GM23338 (cell line): ENCODE results near the gene SEC16B. TPM values are rescaled to one million over a fixed set of nuclear protein-coding genes. Genes with fewer than 3 reads are reported as not detected.

Source experiments
- CREB1 ChIP-seq: fragments of 250-450 bp; sonication (Bioruptor Pico); IDR thresholded peaks from 2 replicates; pipeline ENCODE4 v1.5.0; 2020; ENCODE audit warnings: low read depth, mild to moderate bottlenecking, moderate library complexity
- CTCF ChIP-seq, 2 experiments: fragments of 200-600 bp in 1 of 2; sonication (generic) in 1 of 2; conservative IDR thresholded peaks; 2 replicates each; pipeline versions ENCODE4 v1.5.1 to v1.6.1; 2016 to 2017; ENCODE audit warnings: antibody characterized with exemption in 2 of 2, low read depth in 2 of 2, mild to moderate bottlenecking in 2 of 2, moderate library complexity in 1 of 2
- REST ChIP-seq: IDR thresholded peaks from one replicate; pipeline ENCODE4 v1.6.1; 2018; ENCODE audit warnings: antibody characterized with exemption; ENCODE audit not compliant: unreplicated experiment
- STAT1 ChIP-seq: IDR thresholded peaks from one replicate; pipeline ENCODE4 v1.6.1; 2016; ENCODE audit warnings: antibody characterized with exemption; ENCODE audit not compliant: unreplicated experiment
- ZNF114 ChIP-seq: fragments of 250-450 bp; sonication (Bioruptor Pico); IDR thresholded peaks from 2 replicates; pipeline ENCODE4 v1.5.0; 2020; ENCODE audit warnings: mild to moderate bottlenecking, moderate library complexity
- ZNF462 ChIP-seq: fragments of 250-450 bp; sonication (Bioruptor Pico); IDR thresholded peaks from 2 replicates; pipeline ENCODE4 v1.5.0; 2020; ENCODE audit warnings: mild to moderate bottlenecking, moderate library complexity
- polyA plus RNA-seq: library from polyadenylated mRNA; unstranded; fragments of >200 nt; fragmentation: Nextera tagmentation; extraction: Ambion mirVana; gene quantifications from 2 replicates; pipeline ENCODE4 v1.2.1, GENCODE V29; 2016
- total RNA-seq: library from RNA; depleted of rRNA; stranded (reverse); fragments of >200 nt; shearing (Covaris generic); gene quantifications from 2 replicates; pipeline ENCODE4 v1.2.3, GENCODE V29; 2014

SEC16B gene
- total and polyA plus RNA-seq, 2 experiments from 2014 or later = 0.29 to 1.2 TPM

GRCh38 chr1:177914603-177915002, 55.3 kb downstream of the SEC16B start (continued):
- TF ChIP-seq ZNF462 (no peak), CTCF (conservative IDR thresholded peaks at IDR 0.05; ENCODE audit: low read depth in 2 of 2) (no peak), STAT1 (no peak), REST (no peak), ZNF114 (CRISPR knock-in tag) (no peak), CREB1 (no peak)
